Measurements from ENCODE around the gene LRG1.

GRCh38 chr19:4528843-4529242, 11.0 kb downstream of the LRG1 start:
- TF ChIP-seq, protein P1, sequence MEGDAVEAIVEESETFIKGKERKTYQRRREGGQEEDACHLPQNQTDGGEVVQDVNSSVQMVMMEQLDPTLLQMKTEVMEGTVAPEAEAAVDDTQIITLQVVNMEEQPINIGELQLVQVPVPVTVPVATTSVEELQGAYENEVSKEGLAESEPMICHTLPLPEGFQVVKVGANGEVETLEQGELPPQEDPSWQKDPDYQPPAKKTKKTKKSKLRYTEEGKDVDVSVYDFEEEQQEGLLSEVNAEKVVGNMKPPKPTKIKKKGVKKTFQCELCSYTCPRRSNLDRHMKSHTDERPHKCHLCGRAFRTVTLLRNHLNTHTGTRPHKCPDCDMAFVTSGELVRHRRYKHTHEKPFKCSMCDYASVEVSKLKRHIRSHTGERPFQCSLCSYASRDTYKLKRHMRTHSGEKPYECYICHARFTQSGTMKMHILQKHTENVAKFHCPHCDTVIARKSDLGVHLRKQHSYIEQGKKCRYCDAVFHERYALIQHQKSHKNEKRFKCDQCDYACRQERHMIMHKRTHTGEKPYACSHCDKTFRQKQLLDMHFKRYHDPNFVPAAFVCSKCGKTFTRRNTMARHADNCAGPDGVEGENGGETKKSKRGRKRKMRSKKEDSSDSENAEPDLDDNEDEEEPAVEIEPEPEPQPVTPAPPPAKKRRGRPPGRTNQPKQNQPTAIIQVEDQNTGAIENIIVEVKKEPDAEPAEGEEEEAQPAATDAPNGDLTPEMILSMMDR (IDR thresholded peaks at IDR 0.05; ENCODE audit: poor library complexity, severe bottlenecking): no peak
- TF ChIP-seq RAD21 (conservative IDR thresholded peaks at IDR 0.05): no peak
- TF ChIP-seq EP300 (conservative IDR thresholded peaks at IDR 0.05; ENCODE audit: poor library complexity, severe bottlenecking): no peak
- TF ChIP-seq EZH2 (IDR thresholded peaks at IDR 0.05; ENCODE audit: borderline replicate concordance, insufficient read depth, low read length, poor library complexity, severe bottlenecking): no peak
- TF ChIP-seq SMC3 (conservative IDR thresholded peaks at IDR 0.05; ENCODE audit: poor library complexity): no peak
- no peak for TF ChIP-seq TAF1 (IDR thresholded peaks at IDR 0.05; ENCODE audit: low read depth)
- no peak for TF ChIP-seq POLR2AphosphoS5 (IDR thresholded peaks at IDR 0.05)
- no peak for TF ChIP-seq REST (IDR thresholded peaks at IDR 0.05; ENCODE audit: borderline replicate concordance)
- no peak for TF ChIP-seq MXI1 (conservative IDR thresholded peaks at IDR 0.05; ENCODE audit: poor library complexity, severe bottlenecking)

Data from neural cell (in vitro differentiated cells).